Liver (tissue), 7 donors: ENCODE results near the gene CCR5AS.

Experiments used
- DNase-seq: peaks from one replicate; pipeline ENCODE4 v3.0.0-alpha.2; 2017; ENCODE audit warnings: low spot score
- H3K27ac ChIP-seq, 2 donors: one replicate each; pipeline ENCODE4 v1.7.0; 2013; ENCODE audit warnings: inconsistent platforms in 2 of 2, low read length in 2 of 2, control low read depth in 1 of 2, low read depth in 1 of 2, mild to moderate bottlenecking in 1 of 2
- H3K27me3 ChIP-seq, 4 donors: one replicate each; pipeline versions ENCODE4 v1.6.1 to v1.7.0; 2013; ENCODE audit warnings: low read length in 3 of 4, inconsistent platforms in 1 of 4, mild to moderate bottlenecking in 1 of 4, moderate library complexity in 1 of 4; ENCODE audit not compliant: control insufficient read depth in 4 of 4, insufficient read depth in 4 of 4
- H3K36me3 ChIP-seq, 4 donors: one replicate each; pipeline versions ENCODE4 v1.6.1 to v1.7.0; 2013; ENCODE audit warnings: low read length in 3 of 4, mild to moderate bottlenecking in 3 of 4, low read depth in 1 of 4, moderate library complexity in 1 of 4; ENCODE audit not compliant: control insufficient read depth in 4 of 4, insufficient read depth in 3 of 4
- H3K4me1 ChIP-seq, 4 donors: one replicate each; pipeline versions ENCODE4 v1.6.1 to v1.7.0; 2013; ENCODE audit warnings: low read length in 3 of 4, mild to moderate bottlenecking in 3 of 4, moderate library complexity in 1 of 4; ENCODE audit not compliant: control insufficient read depth in 4 of 4, insufficient read depth in 4 of 4
- H3K4me3 ChIP-seq, 3 donors: one replicate each; pipeline versions ENCODE4 v1.6.1 to v1.7.0; 2013; ENCODE audit warnings: low read length in 3 of 3, control low read depth in 1 of 3, low read depth in 1 of 3, mild to moderate bottlenecking in 1 of 3
- H3K9ac ChIP-seq, 2 donors: one replicate each; pipeline ENCODE4 v1.7.0; 2013; ENCODE audit warnings: low read length in 2 of 2, mild to moderate bottlenecking in 2 of 2, moderate library complexity in 2 of 2, control low read depth in 1 of 2, low read depth in 1 of 2
- H3K9me3 ChIP-seq, 4 donors: one replicate each; pipeline versions ENCODE4 v1.6.1 to v1.7.0; 2013; ENCODE audit warnings: low read length in 3 of 4; ENCODE audit not compliant: control insufficient read depth in 4 of 4
- ATF3 ChIP-seq: IDR thresholded peaks from 2 replicates; pipeline ENCODE4 v1.6.1; 2016; ENCODE audit warnings: antibody characterized with exemption
- EGR1 ChIP-seq, 2 donors: IDR thresholded peaks; 2 replicates each; pipeline ENCODE4 v1.6.1; 2016 to 2018; ENCODE audit warnings: antibody characterized with exemption in 2 of 2, low read depth in 2 of 2
- FOXA1 ChIP-seq: IDR thresholded peaks from 2 replicates; pipeline ENCODE4 v1.6.1; 2016; ENCODE audit warnings: antibody characterized with exemption
- FOXA2 ChIP-seq: IDR thresholded peaks from 2 replicates; pipeline ENCODE4 v1.6.1; 2016; ENCODE audit warnings: antibody characterized with exemption
- GABPA ChIP-seq, 2 donors: IDR thresholded peaks in 1 of 2; conservative IDR thresholded peaks in 1 of 2; 2 replicates each; pipeline ENCODE4 v1.6.1; 2016; ENCODE audit warnings: antibody characterized with exemption in 2 of 2, mild to moderate bottlenecking in 1 of 2, moderate library complexity in 1 of 2
- HNF4A ChIP-seq, 2 donors: conservative IDR thresholded peaks; 2 replicates each; pipeline ENCODE4 v1.6.1; 2016; ENCODE audit warnings: antibody characterized with exemption in 2 of 2, mild to moderate bottlenecking in 2 of 2
- HNF4G ChIP-seq: IDR thresholded peaks from 2 replicates; pipeline ENCODE4 v1.6.1; 2016; ENCODE audit warnings: antibody characterized with exemption
- JUND ChIP-seq, 2 donors: IDR thresholded peaks; 2 replicates each; pipeline ENCODE4 v1.6.1; 2016; ENCODE audit warnings: antibody characterized with exemption in 2 of 2
- MAX ChIP-seq: IDR thresholded peaks from 2 replicates; pipeline ENCODE4 v1.6.1; 2016; ENCODE audit warnings: antibody characterized with exemption
- NR2F2 ChIP-seq: IDR thresholded peaks from 2 replicates; pipeline ENCODE4 v1.6.1; 2016; ENCODE audit warnings: antibody characterized with exemption
- RAD21 ChIP-seq, 2 donors: IDR thresholded peaks; 2 replicates each; pipeline ENCODE4 v1.6.1; 2016; ENCODE audit warnings: antibody characterized with exemption in 2 of 2, mild to moderate bottlenecking in 2 of 2
- REST ChIP-seq: IDR thresholded peaks from 2 replicates; pipeline ENCODE4 v1.6.1; 2016; ENCODE audit warnings: antibody characterized with exemption, mild to moderate bottlenecking
- RXRA ChIP-seq, 2 donors: IDR thresholded peaks; 2 replicates each; pipeline ENCODE4 v1.6.1; 2017 to 2018; ENCODE audit warnings: antibody characterized with exemption in 2 of 2, mild to moderate bottlenecking in 1 of 2
- SP1 ChIP-seq: IDR thresholded peaks from 2 replicates; pipeline ENCODE4 v1.6.1; 2018; ENCODE audit warnings: antibody characterized with exemption, mild to moderate bottlenecking
- TAF1 ChIP-seq: conservative IDR thresholded peaks from 2 replicates; pipeline ENCODE4 v1.6.1; 2016; ENCODE audit warnings: antibody characterized with exemption, mild to moderate bottlenecking
- YY1 ChIP-seq: IDR thresholded peaks from 2 replicates; pipeline ENCODE4 v1.6.1; 2016; ENCODE audit warnings: antibody characterized with exemption, mild to moderate bottlenecking
- ZBTB33 ChIP-seq: IDR thresholded peaks from 2 replicates; pipeline ENCODE4 v1.6.1; 2016; ENCODE audit warnings: antibody characterized with exemption
- WGBS: extraction: QIAGEN DNeasy Blood & Tissue Kit; methylation state at CpG from one replicate; pipeline ENCODE4 v1.1.7; 2013; 5-methylcytosine and 5-hydroxymethylcytosine counted together
- donor health status: healthy.
- donor health status: healthy.
- donor health status: healthy.
- donor health status: healthy.

The CCR5AS gene

GRCh38 chr3:46370839-46371518, 35.9 kb downstream of the CCR5AS start, which contains the start of gene CCR5:
CCR5 (plus strand) TSS chr3:46370946; CDS start chr3:46372903, 1,957 bp downstream.
- Histone ChIP-seq H3K27me3 (peaks cover 0 to 6% (median 0%) of the 10 kb centered on the region in 4 donors), H3K4me3 (no peak within 1 kb of the TSS), H3K9me3 (no peaks in the 10 kb centered on the region), H3K27ac (no peak within 1 kb of the TSS), H3K9ac (peak within 1 kb of the TSS in 1 of 2 donors; percentile 72), H3K36me3 (no peaks in the 10 kb centered on the region), H3K4me1 (peaks cover 0 to 2% (median 0%) of the 10 kb centered on the region in 4 donors)
- 63% methylated on average over 5 of the region's 5 CpGs for WGBS
- TF ChIP-seq TAF1, result no peak
- no peak for DNase-seq

- TF ChIP-seq JUND (IDR thresholded peaks at IDR 0.05) (no peak), ATF3 (no peak), FOXA2 (no peak), NR2F2 (no peak), EGR1 (IDR thresholded peaks at IDR 0.05; ENCODE audit: low read depth in 2 of 2) (no peak), RXRA (IDR thresholded peaks at IDR 0.05) (no peak), FOXA1 (no peak), YY1 (no peak), HNF4G (no peak), TAF1 (no peak), ZBTB33 (no peak), HNF4A (conservative IDR thresholded peaks at IDR 0.05) (no peak), MAX (no peak), RAD21 (IDR thresholded peaks at IDR 0.05) (no peak), REST (no peak), GABPA (IDR thresholded peaks at IDR 0.05 in 1 of 2, conservative IDR thresholded peaks at IDR 0.05 in 1 of 2) (no peak), SP1 (no peak)
- Histone ChIP-seq H3K36me3 (no peaks in the 10 kb centered on the region), H3K9ac (no peak overlapping the region), H3K27ac (no peak overlapping the region), H3K4me3 (no peak overlapping the region), H3K27me3 (peaks cover 0 to 4% (median 0%) of the 10 kb centered on the region in 4 donors), H3K4me1 (peaks cover 0 to 2% (median 0%) of the 10 kb centered on the region in 4 donors), H3K9me3 (no peaks in the 10 kb centered on the region)
- WGBS, result 68% methylated on average over 6 of the region's 6 CpGs
- DNase-seq, result no peak
Observed at GRCh38 chr3:46369675-46370132, 37.2 kb downstream of the CCR5AS start.
